ENCODE data around the gene JOSD1. TPM values are rescaled to one million over a fixed set of nuclear protein-coding genes. Genes with fewer than 3 reads are reported as not detected.

The JOSD1 gene
- total and polyA plus RNA-seq, 2 of the 4 experiments (the other 2 are of a cell fraction), result 30.2 to 35.8 TPM

DNA sequence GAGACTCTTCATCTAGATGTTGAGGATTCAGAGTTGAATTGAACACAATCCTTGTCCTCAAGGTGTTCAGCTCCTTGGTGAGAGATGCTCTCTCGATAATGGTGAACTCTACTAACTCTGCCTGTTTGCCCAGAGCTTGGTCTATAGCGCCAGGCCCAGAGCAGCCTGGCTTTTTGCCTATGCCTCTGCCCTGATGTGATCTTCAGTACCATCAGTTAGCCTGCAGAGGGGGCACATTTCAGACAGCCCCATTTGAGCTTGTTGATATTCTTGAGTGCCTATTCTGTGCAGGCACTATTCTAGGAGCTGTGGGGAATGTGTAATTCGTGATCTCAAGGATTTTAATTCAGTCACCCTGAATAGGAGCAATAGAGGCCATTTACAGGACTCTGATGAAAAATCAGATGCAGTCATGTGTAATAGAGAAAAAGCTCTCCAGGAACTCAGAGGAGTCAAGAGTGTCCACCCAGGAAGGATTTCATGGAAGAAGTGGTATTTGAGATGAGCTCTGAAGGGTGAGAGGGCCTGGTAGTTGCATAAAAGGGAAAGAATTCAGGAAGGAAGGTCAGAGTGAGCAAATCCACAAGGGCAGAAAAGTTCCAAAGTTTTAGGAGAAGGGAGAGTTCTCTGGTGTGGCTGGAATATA is 24.3 kb upstream of the JOSD1 start:
- Histone ChIP-seq H3K23ac (ENCODE audit: low read depth, low read length) (no peak overlapping the region), H3K9me3 (ENCODE audit: control insufficient read depth, insufficient read depth, low read length) (no peaks in the 10 kb centered on the region), H2BK20ac (ENCODE audit: low read depth, low read length) (no peak overlapping the region), H4K91ac (ENCODE audit: insufficient read depth, low read depth, low read length) (no peak overlapping the region), H3K18ac (ENCODE audit: low read depth, low read length) (no peak overlapping the region), H3K27me3 (ENCODE audit: control insufficient read depth, insufficient read depth, low read length) (no peaks in the 10 kb centered on the region), H3K9me1 (ENCODE audit: insufficient read depth, low read length) (peaks cover 5% of the 10 kb centered on the region; the same call in 1 of the 2 replicates), H3K4me1 (ENCODE audit: control insufficient read depth, insufficient read depth, low read length) (no peaks in the 10 kb centered on the region), H2AK5ac (ENCODE audit: low read depth, low read length) (no peak overlapping the region), H2BK15ac (ENCODE audit: low read depth, low read length) (no peak overlapping the region), H3K79me1 (ENCODE audit: low read depth in 1 of 2, low read length in 2 of 2) (peaks cover 15 to 45% of the 10 kb centered on the region in 2 experiments), H3K4ac (ENCODE audit: low read depth, low read length) (no peak overlapping the region), H2AFZ (replicated peaks; ENCODE audit: low read length, poor library complexity) (no peak overlapping the region), H2BK120ac (ENCODE audit: low read depth, low read length) (no peak overlapping the region), H3K9ac (ENCODE audit: low read depth, low read length) (no peak overlapping the region), H2AK9ac (replicated peaks; ENCODE audit: low read depth, low read length, poor library complexity) (no peak overlapping the region), H3K36me3 (ENCODE audit: control insufficient read depth, insufficient read depth, low read length) (peaks cover 73% of the 10 kb centered on the region), H4K5ac (ENCODE audit: low read depth, low read length) (no peak overlapping the region), H3K27ac (ENCODE audit: insufficient read depth, low read length) (no peak overlapping the region), H3K4me2 (ENCODE audit: low read depth, low read length) (no peak overlapping the region), H3K56ac (ENCODE audit: extremely low read depth, insufficient read depth, low read length) (no peak overlapping the region), H3K4me3 (ENCODE audit: insufficient read depth, low read depth, low read length) (no peak overlapping the region), H4K20me1 (ENCODE audit: insufficient read depth, low read length) (peaks cover 6% of the 10 kb centered on the region; the same call in 1 of the 2 replicates), H2BK5ac (ENCODE audit: low read depth, low read length, poor library complexity, severe bottlenecking) (no peak overlapping the region), H3K14ac (replicated peaks; ENCODE audit: low read depth, low read length) (no peak overlapping the region), H4K8ac (ENCODE audit: low read depth in 2 of 2, low read length in 2 of 2) (no peak overlapping the region)
- ChIA-PET POLR2A (ENCODE audit: unreplicated experiment) (no interaction called here), CTCF (interaction anchor here (1.2 to 2.2 kb wide), 3 partner anchors 9 to 18 kb away, joined by 3 to 11 read pairs (median 4); no protein-coding TSS in a partner anchor)
- DNase-seq (peak; percentile 41), ATAC-seq (ENCODE audit: low read depth) (peak; percentile 81)
- dilution Hi-C loops (cut with HindIII; ENCODE audit: low sequenced_read_pairs, unreplicated experiment), result no loop called here
- TF ChIP-seq SMC3 (IDR thresholded peaks at IDR 0.05; ENCODE audit: low read depth, low read length) (peak; percentile 33), RFX5 (IDR thresholded peaks at IDR 0.05; ENCODE audit: low read depth, low read length) (no peak)
- TF ChIP-seq, protein P1, sequence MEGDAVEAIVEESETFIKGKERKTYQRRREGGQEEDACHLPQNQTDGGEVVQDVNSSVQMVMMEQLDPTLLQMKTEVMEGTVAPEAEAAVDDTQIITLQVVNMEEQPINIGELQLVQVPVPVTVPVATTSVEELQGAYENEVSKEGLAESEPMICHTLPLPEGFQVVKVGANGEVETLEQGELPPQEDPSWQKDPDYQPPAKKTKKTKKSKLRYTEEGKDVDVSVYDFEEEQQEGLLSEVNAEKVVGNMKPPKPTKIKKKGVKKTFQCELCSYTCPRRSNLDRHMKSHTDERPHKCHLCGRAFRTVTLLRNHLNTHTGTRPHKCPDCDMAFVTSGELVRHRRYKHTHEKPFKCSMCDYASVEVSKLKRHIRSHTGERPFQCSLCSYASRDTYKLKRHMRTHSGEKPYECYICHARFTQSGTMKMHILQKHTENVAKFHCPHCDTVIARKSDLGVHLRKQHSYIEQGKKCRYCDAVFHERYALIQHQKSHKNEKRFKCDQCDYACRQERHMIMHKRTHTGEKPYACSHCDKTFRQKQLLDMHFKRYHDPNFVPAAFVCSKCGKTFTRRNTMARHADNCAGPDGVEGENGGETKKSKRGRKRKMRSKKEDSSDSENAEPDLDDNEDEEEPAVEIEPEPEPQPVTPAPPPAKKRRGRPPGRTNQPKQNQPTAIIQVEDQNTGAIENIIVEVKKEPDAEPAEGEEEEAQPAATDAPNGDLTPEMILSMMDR (conservative IDR thresholded peaks at IDR 0.05; ENCODE audit: low read depth, low read length), result peak; percentile 47
- in situ Hi-C loops (cut with MboI; ENCODE audit: low sequenced_read_pairs), result no loop called here
- no TSS peak for BruUV-seq (replicated peaks)
- WGBS, 2 experiments (ENCODE audit: extremely low coverage in 2 of 2, insufficient read length in 1 of 2), result 100% methylated on average over 2 of the region's 3 CpGs; no CpG with 5 or more reads in 1 of the 2 experiments
- intact Hi-C loops (cut with micrococcal nuclease), result no loop called here

Measured in IMR-90 (cell line).